Liver (tissue), 9 donors: ENCODE data around the gene HOXD11. TPM values are rescaled to one million over a fixed set of nuclear protein-coding genes. Genes with fewer than 3 reads are reported as not detected.

ENCODE experiments used
- DNase-seq: peaks from one replicate; pipeline ENCODE4 v3.0.0-alpha.2; 2017; ENCODE audit warnings: low spot score
- H3K27ac ChIP-seq, 2 donors: one replicate each; pipeline ENCODE4 v1.7.0; 2013; ENCODE audit warnings: inconsistent platforms in 2 of 2, low read length in 2 of 2, control low read depth in 1 of 2, low read depth in 1 of 2, mild to moderate bottlenecking in 1 of 2
- H3K27me3 ChIP-seq, 4 donors: one replicate each; pipeline versions ENCODE4 v1.6.1 to v1.7.0; 2013; ENCODE audit warnings: low read length in 3 of 4, inconsistent platforms in 1 of 4, mild to moderate bottlenecking in 1 of 4, moderate library complexity in 1 of 4; ENCODE audit not compliant: control insufficient read depth in 4 of 4, insufficient read depth in 4 of 4
- H3K36me3 ChIP-seq, 4 donors: one replicate each; pipeline versions ENCODE4 v1.6.1 to v1.7.0; 2013; ENCODE audit warnings: low read length in 3 of 4, mild to moderate bottlenecking in 3 of 4, low read depth in 1 of 4, moderate library complexity in 1 of 4; ENCODE audit not compliant: control insufficient read depth in 4 of 4, insufficient read depth in 3 of 4
- H3K4me1 ChIP-seq, 4 donors: one replicate each; pipeline versions ENCODE4 v1.6.1 to v1.7.0; 2013; ENCODE audit warnings: low read length in 3 of 4, mild to moderate bottlenecking in 3 of 4, moderate library complexity in 1 of 4; ENCODE audit not compliant: control insufficient read depth in 4 of 4, insufficient read depth in 4 of 4
- H3K4me3 ChIP-seq, 3 donors: one replicate each; pipeline versions ENCODE4 v1.6.1 to v1.7.0; 2013; ENCODE audit warnings: low read length in 3 of 3, control low read depth in 1 of 3, low read depth in 1 of 3, mild to moderate bottlenecking in 1 of 3
- H3K9ac ChIP-seq, 2 donors: one replicate each; pipeline ENCODE4 v1.7.0; 2013; ENCODE audit warnings: low read length in 2 of 2, mild to moderate bottlenecking in 2 of 2, moderate library complexity in 2 of 2, control low read depth in 1 of 2, low read depth in 1 of 2
- H3K9me3 ChIP-seq, 4 donors: one replicate each; pipeline versions ENCODE4 v1.6.1 to v1.7.0; 2013; ENCODE audit warnings: low read length in 3 of 4; ENCODE audit not compliant: control insufficient read depth in 4 of 4
- CTCF ChIP-seq: fragments of 150-350 bp; IDR thresholded peaks from 2 replicates; pipeline ENCODE4 v1.5.1; 2017; ENCODE audit warnings: improper control_type of control experiment, low read depth, low read length; ENCODE audit not compliant: missing input control
- EGR1 ChIP-seq, 2 donors: IDR thresholded peaks; 2 replicates each; pipeline ENCODE4 v1.6.1; 2016 to 2018; ENCODE audit warnings: antibody characterized with exemption in 2 of 2, low read depth in 2 of 2
- FOXA1 ChIP-seq: IDR thresholded peaks from 2 replicates; pipeline ENCODE4 v1.6.1; 2016; ENCODE audit warnings: antibody characterized with exemption
- FOXA2 ChIP-seq: IDR thresholded peaks from 2 replicates; pipeline ENCODE4 v1.6.1; 2016; ENCODE audit warnings: antibody characterized with exemption
- HNF4G ChIP-seq: IDR thresholded peaks from 2 replicates; pipeline ENCODE4 v1.6.1; 2016; ENCODE audit warnings: antibody characterized with exemption
- JUND ChIP-seq, 2 donors: IDR thresholded peaks; 2 replicates each; pipeline ENCODE4 v1.6.1; 2016; ENCODE audit warnings: antibody characterized with exemption in 2 of 2
- RAD21 ChIP-seq, 2 donors: IDR thresholded peaks; 2 replicates each; pipeline ENCODE4 v1.6.1; 2016; ENCODE audit warnings: antibody characterized with exemption in 2 of 2, mild to moderate bottlenecking in 2 of 2
- REST ChIP-seq: IDR thresholded peaks from 2 replicates; pipeline ENCODE4 v1.6.1; 2016; ENCODE audit warnings: antibody characterized with exemption, mild to moderate bottlenecking
- RXRA ChIP-seq, 2 donors: IDR thresholded peaks; 2 replicates each; pipeline ENCODE4 v1.6.1; 2017 to 2018; ENCODE audit warnings: antibody characterized with exemption in 2 of 2, mild to moderate bottlenecking in 1 of 2
- SP1 ChIP-seq: IDR thresholded peaks from 2 replicates; pipeline ENCODE4 v1.6.1; 2018; ENCODE audit warnings: antibody characterized with exemption, mild to moderate bottlenecking
- TAF1 ChIP-seq: conservative IDR thresholded peaks from 2 replicates; pipeline ENCODE4 v1.6.1; 2016; ENCODE audit warnings: antibody characterized with exemption, mild to moderate bottlenecking
- YY1 ChIP-seq: IDR thresholded peaks from 2 replicates; pipeline ENCODE4 v1.6.1; 2016; ENCODE audit warnings: antibody characterized with exemption, mild to moderate bottlenecking
- WGBS: extraction: QIAGEN DNeasy Blood & Tissue Kit; methylation state at CpG from one replicate; pipeline ENCODE4 v1.1.7; 2013; 5-methylcytosine and 5-hydroxymethylcytosine counted together
- polyA plus RNA-seq, 2 donors: library from polyadenylated mRNA; stranded (reverse) in 1 of 2; unstranded in 1 of 2; fragments of 200-250 nt in 1 of 2; fragments of >200 nt in 1 of 2; fragmentation: Nextera tagmentation in 1 of 2; extraction: Ambion mirVana in 1 of 2; gene quantifications; one replicate each; pipeline versions ENCODE4 v1.2.1 to v1.2.3, GENCODE V29; 2013 to 2015
- total RNA-seq, 2 donors: library from RNA; depleted of rRNA; stranded (reverse); fragments of >200 nt; gene quantifications; one replicate each; pipeline ENCODE4 v1.2.3, GENCODE V29; 2014
- TF ChIP-seq, protein P1 (sequence below): IDR thresholded peaks from 2 replicates; pipeline ENCODE4 v1.6.1; 2016; ENCODE audit warnings: antibody characterized with exemption
- TF ChIP-seq, protein P2 (sequence below): IDR thresholded peaks from 2 replicates; pipeline ENCODE4 v1.6.1; 2016; ENCODE audit warnings: antibody characterized with exemption
- donor health status: healthy.
- donor health status: healthy.
- donor health status: healthy.
- donor health status: healthy.
- donor health status: healthy.

HOXD11 gene
- total and polyA plus RNA-seq, 4 donors, result not detected

- H3K4me1 ChIP-seq, result peaks cover 6 to 29% (median 13%) of the 10 kb centered on the region in 4 donors
Observed at GRCh38 chr2:176082824-176083751, 24.0 kb upstream of the HOXD11 start.

More at GRCh38 chr2:176082824-176083751, 24.0 kb upstream of the HOXD11 start:
- Histone ChIP-seq H3K27me3 (peaks cover 16 to 75% (median 39%) of the 10 kb centered on the region in 4 donors), H3K27ac (no peak overlapping the region), H3K36me3 (no peaks in the 10 kb centered on the region), H3K9ac (no peak overlapping the region), H3K9me3 (peaks cover 0 to 29% (median 5%) of the 10 kb centered on the region in 4 donors), H3K4me3 (no peak overlapping the region)
- TF ChIP-seq FOXA2, result no peak
- TF ChIP-seq, protein P1, sequence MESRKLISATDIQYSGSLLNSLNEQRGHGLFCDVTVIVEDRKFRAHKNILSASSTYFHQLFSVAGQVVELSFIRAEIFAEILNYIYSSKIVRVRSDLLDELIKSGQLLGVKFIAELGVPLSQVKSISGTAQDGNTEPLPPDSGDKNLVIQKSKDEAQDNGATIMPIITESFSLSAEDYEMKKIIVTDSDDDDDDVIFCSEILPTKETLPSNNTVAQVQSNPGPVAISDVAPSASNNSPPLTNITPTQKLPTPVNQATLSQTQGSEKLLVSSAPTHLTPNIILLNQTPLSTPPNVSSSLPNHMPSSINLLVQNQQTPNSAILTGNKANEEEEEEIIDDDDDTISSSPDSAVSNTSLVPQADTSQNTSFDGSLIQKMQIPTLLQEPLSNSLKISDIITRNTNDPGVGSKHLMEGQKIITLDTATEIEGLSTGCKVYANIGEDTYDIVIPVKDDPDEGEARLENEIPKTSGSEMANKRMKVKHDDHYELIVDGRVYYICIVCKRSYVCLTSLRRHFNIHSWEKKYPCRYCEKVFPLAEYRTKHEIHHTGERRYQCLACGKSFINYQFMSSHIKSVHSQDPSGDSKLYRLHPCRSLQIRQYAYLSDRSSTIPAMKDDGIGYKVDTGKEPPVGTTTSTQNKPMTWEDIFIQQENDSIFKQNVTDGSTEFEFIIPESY, result no peak
- TF ChIP-seq SP1, result no peak
- TF ChIP-seq EGR1 (IDR thresholded peaks at IDR 0.05; ENCODE audit: low read depth in 2 of 2), result no peak
- TF ChIP-seq TAF1, result no peak
- TF ChIP-seq CTCF, result no peak
- no peak for TF ChIP-seq YY1
- TF ChIP-seq FOXA1, result no peak
- TF ChIP-seq RXRA (IDR thresholded peaks at IDR 0.05), result no peak
- no peak for TF ChIP-seq REST
- no peak for TF ChIP-seq RAD21 (IDR thresholded peaks at IDR 0.05)
- TF ChIP-seq JUND (IDR thresholded peaks at IDR 0.05), result no peak
- TF ChIP-seq HNF4G, result no peak
- TF ChIP-seq, protein P2, sequence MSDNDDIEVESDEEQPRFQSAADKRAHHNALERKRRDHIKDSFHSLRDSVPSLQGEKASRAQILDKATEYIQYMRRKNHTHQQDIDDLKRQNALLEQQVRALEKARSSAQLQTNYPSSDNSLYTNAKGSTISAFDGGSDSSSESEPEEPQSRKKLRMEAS, result no peak
- WGBS, result 7% methylated on average over 66 of the region's 66 CpGs
- no peak for DNase-seq
